WTC11 (cell line): ENCODE results near the gene MRS2. TPM values are rescaled to one million over a fixed set of nuclear protein-coding genes. Genes with fewer than 3 reads are reported as not detected.

ENCODE experiments used
- ATAC-seq: fragments of 200-7000 bp; cut with Tn5 transposase; 2 replicates; pipeline ENCODE4 v1.10.0; 2021; ENCODE audit warnings: mild to moderate bottlenecking, moderate library complexity
- CTCF ChIA-PET: fragments of 300-600 bp; sonication (Branson Sonifier 250); formaldehyde crosslinking; loops from one replicate; lab custom pipeline; 2021; ENCODE audit warnings: antibody characterized with exemption; lab: Charles Lee
- POLR2A ChIA-PET: fragments of 350-600 bp; sonication (Branson Sonifier 250); formaldehyde crosslinking; loops from one replicate; lab custom pipeline; 2021; ENCODE audit warnings: antibody characterized with exemption; lab: Charles Lee
- DNase-seq: peaks from one replicate; pipeline ENCODE4 v3.0.0; 2021; ENCODE audit warnings: low spot score
- H3K27ac Mint-ChIP-seq: 2 replicates; pipeline ENCODE4 v1.8.0; 2021; ENCODE audit warnings: mixed read lengths
- H3K27me3 Mint-ChIP-seq: 2 replicates; pipeline ENCODE4 v1.8.0; 2021; ENCODE audit warnings: low read depth, mild to moderate bottlenecking, moderate library complexity, mixed read lengths
- H3K36me3 Mint-ChIP-seq: 2 replicates; pipeline ENCODE4 v1.8.0; 2021; ENCODE audit warnings: mixed read lengths
- H3K4me1 Mint-ChIP-seq: 2 replicates; pipeline ENCODE4 v1.8.0; 2022; ENCODE audit warnings: mixed read lengths
- H3K4me3 Mint-ChIP-seq: 2 replicates; pipeline ENCODE4 v1.8.0; 2021; ENCODE audit warnings: mild to moderate bottlenecking, moderate library complexity, mixed read lengths
- H3K9me3 Mint-ChIP-seq: 2 replicates; pipeline ENCODE4 v1.8.0; 2021; ENCODE audit warnings: mixed read lengths
- ETV6 ChIP-seq: sonication (generic); formaldehyde crosslinking; IDR thresholded peaks from 2 replicates; pipeline ENCODE4 v1.8.1; 2022; ENCODE audit warnings: mild to moderate bottlenecking, missing genetic modification reagents
- HMGA2 ChIP-seq: fragments of 250-450 bp; sonication (Bioruptor Pico); IDR thresholded peaks from 2 replicates; pipeline ENCODE4 v1.4.0; 2021; ENCODE audit warnings: mild to moderate bottlenecking, moderate library complexity
- total RNA-seq: library from RNA; stranded (reverse); gene quantifications from 3 replicates; pipeline ENCODE4 v1.2.3, GENCODE V29; 2021

The MRS2 gene
- total RNA-seq, 1 experiment from 2014 or later = 91.6 TPM

GRCh38 chr6:24472181-24472580, 69.4 kb downstream of the MRS2 start:
- CTCF ChIA-PET = interaction anchor here (1.0 kb wide), 1 partner anchor 49 kb away, joined by 3 read pairs; no protein-coding TSS in a partner anchor
- no peak for ATAC-seq
- TF ChIP-seq ETV6 (CRISPR knock-in tag) = no peak
- TF ChIP-seq HMGA2 (CRISPR knock-in tag) = no peak
- TF ChIP-seq, all 79 proteins: peak for 0
- Mint-ChIP-seq H3K27me3 (no peaks in the 10 kb centered on the region), H3K4me3 (no peak overlapping the region), H3K9me3 (no peaks in the 10 kb centered on the region), H3K27ac (no peak overlapping the region), H3K36me3 (no peaks in the 10 kb centered on the region), H3K4me1 (no peaks in the 10 kb centered on the region)
- POLR2A ChIA-PET = no interaction called here
- DNase-seq = no peak

Other genes with a start within 250 kb of the MRS2 start
- gene DCDC2, start 44.9 kb upstream of the MRS2 start, total RNA-seq = 1.4 to 3.2 TPM (median 1.8 TPM) in 3 replicates
- gene GPLD1, start 86.6 kb downstream of the MRS2 start, total RNA-seq = 5.7 to 8.4 TPM (median 6.3 TPM) in 3 replicates
- gene ALDH5A1, start 92.0 kb downstream of the MRS2 start, total RNA-seq = 5.1 to 6.7 TPM (median 5.5 TPM) in 3 replicates
- gene KIAA0319, start 243.3 kb downstream of the MRS2 start, total RNA-seq = 0.41 to 0.81 TPM (median 0.50 TPM) in 3 replicates